Activated naive CD8-positive, alpha-beta T cell treated with anti-CD3 and anti-CD28 coated beads, Interleukin-2, amount 10 ng/mL, durations not matched to agents 7 days and 5 days (primary cell): ENCODE data around the gene LCMT2. TPM values are rescaled to one million over a fixed set of nuclear protein-coding genes. Genes with fewer than 3 reads are reported as not detected.

Experiments used
- ATAC-seq: fragments of 150-1000 bp; cut with Tn5 transposase; one replicate; pipeline ENCODE4 v1.10.0; 2021; ENCODE audit warnings: low read depth, moderate library complexity
- POLR2A ChIA-PET: fragments of 350-600 bp; sonication (Branson Sonifier 250); formaldehyde crosslinking; loops from one replicate; lab custom pipeline; 2021; ENCODE audit warnings: antibody characterized with exemption; lab: Charles Lee
- DNase-seq: peaks from one replicate; pipeline ENCODE4 v3.0.0; 2021
- H3K27ac Mint-ChIP-seq: one replicate; pipeline ENCODE4 v1.8.0; 2022; ENCODE audit warnings: mild to moderate bottlenecking, mixed read lengths
- H3K27me3 Mint-ChIP-seq: one replicate; pipeline ENCODE4 v1.8.0; 2022; ENCODE audit warnings: mild to moderate bottlenecking, moderate library complexity, mixed read lengths
- H3K36me3 Mint-ChIP-seq: one replicate; pipeline ENCODE4 v1.8.0; 2021; ENCODE audit warnings: mild to moderate bottlenecking, mixed read lengths
- H3K4me1 Mint-ChIP-seq: one replicate; pipeline ENCODE4 v1.8.0; 2021; ENCODE audit warnings: mixed read lengths
- H3K4me3 Mint-ChIP-seq: one replicate; pipeline ENCODE4 v1.8.0; 2022; ENCODE audit warnings: mild to moderate bottlenecking, moderate library complexity, mixed read lengths
- H3K9me3 Mint-ChIP-seq: one replicate; pipeline ENCODE4 v1.8.0; 2021; ENCODE audit warnings: mixed read lengths
- total RNA-seq, 2 experiments: library from RNA; stranded (reverse); gene quantifications; one replicate each; pipeline ENCODE4 v1.2.3, GENCODE V29; 2021

The LCMT2 gene
- total RNA-seq, 2 experiments from 2014 or later, result 11.9 to 13.0 TPM

DNA sequence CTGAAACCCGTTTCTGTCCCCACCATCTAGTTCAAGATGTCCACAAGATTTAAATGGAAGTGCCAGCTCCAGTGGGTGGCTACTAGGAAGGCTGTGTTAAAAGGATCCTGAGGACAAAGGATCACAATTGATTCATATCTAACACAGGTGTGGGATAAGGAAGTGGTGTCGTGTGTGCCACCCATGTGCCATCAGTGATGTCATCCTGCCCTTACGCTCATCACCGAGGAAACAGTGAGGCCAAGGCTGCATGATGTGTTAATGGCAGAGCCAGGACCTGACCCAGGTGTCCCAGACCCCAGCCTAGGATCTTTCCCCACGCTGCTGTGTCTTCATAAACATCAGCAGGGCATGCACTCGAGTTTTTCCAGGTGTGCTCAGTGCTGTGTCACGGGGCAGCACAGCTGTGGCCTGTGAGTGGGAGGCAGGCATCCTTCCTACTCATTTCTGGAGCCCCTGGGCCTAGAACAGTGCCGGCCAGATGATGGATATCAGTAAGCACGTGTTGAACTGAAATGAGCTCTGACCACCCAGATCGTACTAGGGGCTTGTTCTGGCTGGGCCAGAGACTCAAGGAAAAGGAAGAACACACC, 53.0 kb downstream of the LCMT2 start:
- POLR2A ChIA-PET, result no interaction called here
- Mint-ChIP-seq H3K36me3 (no peaks in the 10 kb centered on the region), H3K4me1 (no peaks in the 10 kb centered on the region), H3K27me3 (peaks cover 6% of the 10 kb centered on the region), H3K4me3 (no peak overlapping the region), H3K9me3 (no peaks in the 10 kb centered on the region), H3K27ac (no peak overlapping the region)
- ATAC-seq (no peak), DNase-seq (no peak)

DNA sequence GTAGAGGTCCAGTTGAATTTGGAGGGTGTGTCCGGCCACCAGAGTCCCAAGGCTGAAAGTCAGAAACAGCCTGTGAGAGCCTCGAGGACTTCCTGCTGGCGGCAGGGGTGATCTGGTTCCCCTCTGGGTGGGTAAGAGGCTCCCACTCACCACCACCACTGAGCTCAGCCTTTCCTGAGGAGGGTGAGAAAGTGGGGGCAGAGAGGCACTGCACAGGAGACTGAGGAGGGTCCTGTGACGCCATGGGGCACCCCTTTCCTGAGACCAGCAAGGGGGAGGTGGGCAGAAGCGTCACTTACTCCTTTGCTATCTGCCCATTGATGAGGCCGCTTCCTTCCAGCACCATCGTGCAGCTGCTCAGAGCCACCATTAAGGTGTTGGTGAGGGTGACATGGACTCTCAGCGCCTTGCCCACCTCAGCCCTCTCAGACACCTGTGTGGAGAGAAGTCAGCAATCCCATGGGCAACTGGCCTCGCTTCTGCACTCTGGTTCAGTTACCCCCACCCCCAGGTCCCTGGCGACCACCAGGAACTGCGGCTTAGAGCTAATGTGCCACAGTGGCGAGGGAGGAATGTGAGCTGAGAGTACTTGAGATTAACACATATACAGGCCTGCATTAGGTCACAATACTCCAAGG, 53.7 kb downstream of the LCMT2 start:
- H3K36me3 Mint-ChIP-seq, result peaks cover 3% of the 10 kb centered on the region
- H3K9me3 Mint-ChIP-seq, result peaks cover 3% of the 10 kb centered on the region
- ATAC-seq (no peak), DNase-seq (no peak)
- POLR2A ChIA-PET, result no interaction called here
- peaks cover 7% of the 10 kb centered on the region for H3K27me3 Mint-ChIP-seq
- H3K4me1 Mint-ChIP-seq, result no peaks in the 10 kb centered on the region
- H3K27ac Mint-ChIP-seq, result no peak overlapping the region
- H3K4me3 Mint-ChIP-seq, result no peak overlapping the region

DNA sequence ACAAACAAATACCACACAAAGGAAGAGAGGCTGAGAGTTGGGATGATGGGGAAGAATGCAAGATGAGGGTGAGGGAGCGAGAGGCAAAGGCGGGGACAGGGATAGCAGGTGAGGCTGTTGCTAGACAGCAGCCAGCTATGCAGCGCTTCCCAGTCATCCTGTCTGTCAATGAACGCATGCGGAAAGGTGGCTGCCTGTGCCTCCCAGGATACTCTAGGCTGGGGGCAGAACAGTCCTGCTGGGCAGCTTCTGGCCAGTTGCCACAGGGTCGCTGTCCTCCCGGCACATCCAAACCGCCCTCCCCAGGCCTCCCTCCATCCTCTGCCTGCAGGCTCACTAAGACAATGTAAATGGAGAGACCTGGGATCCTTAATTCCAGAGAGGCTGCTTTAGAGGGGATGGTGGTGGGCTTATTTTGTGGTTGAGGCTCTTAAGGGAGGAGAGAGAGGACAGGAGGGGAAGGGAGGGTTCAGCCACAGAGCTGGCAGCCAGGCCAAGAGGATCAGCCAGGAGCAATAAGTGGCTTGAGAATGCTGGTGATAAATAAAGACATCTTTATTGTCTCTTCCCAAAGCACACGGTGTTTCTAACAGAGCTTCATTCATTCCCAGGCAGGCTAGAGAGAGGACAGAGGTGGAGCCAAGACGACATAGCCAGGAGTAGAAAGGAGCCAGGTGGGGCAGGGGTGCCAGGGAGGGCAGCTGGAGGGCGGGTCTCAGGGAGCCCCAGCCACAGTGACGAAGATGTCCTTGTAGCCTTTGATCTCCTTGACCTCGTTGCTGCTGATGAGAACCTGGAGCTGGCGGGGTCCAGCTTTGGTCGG, 54.4 kb downstream of the LCMT2 start:
- Mint-ChIP-seq H3K4me3 (no peak overlapping the region), H3K4me1 (no peaks in the 10 kb centered on the region), H3K27me3 (peaks cover 7% of the 10 kb centered on the region), H3K36me3 (peaks cover 3% of the 10 kb centered on the region), H3K9me3 (peaks cover 3% of the 10 kb centered on the region), H3K27ac (no peak overlapping the region)
- DNase-seq, result no peak
- no peak for ATAC-seq
- POLR2A ChIA-PET, result no interaction called here

DNA sequence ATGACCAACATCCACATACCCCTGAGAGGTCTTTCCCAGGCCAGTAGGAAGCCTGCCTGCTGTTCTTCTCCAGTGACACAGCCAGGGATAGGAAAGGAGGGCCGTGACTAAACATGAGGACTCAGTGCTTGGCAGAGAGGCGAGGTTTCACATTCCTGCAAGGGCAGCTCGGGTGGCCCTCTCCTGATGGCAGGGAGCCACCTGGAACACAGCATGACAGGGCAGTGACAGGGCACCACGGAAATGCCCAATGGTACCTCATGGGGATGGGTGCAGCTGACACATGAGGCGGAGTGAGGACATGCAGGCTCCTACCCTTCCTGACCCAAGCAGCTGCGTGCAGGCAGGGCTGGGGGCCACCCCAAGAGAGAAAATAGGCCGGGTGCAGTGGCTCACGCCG, 56.2 kb downstream of the LCMT2 start:
- Mint-ChIP-seq H3K27me3 (peaks cover 9% of the 10 kb centered on the region), H3K4me1 (peaks cover 9% of the 10 kb centered on the region), H3K36me3 (peaks cover 3% of the 10 kb centered on the region), H3K9me3 (peaks cover 3% of the 10 kb centered on the region), H3K27ac (no peak overlapping the region), H3K4me3 (no peak overlapping the region)
- DNase-seq (no peak), ATAC-seq (no peak)
- POLR2A ChIA-PET, result no interaction called here

Other genes starting within 250 kb of the LCMT2 start
- gene UBR1, start 224.5 kb downstream of the LCMT2 start, total RNA-seq, result 10 to 100 TPM; 39.4 to 43.1 TPM
- gene TMEM62, start 197.0 kb downstream of the LCMT2 start, total RNA-seq, result 10 to 100 TPM; 23.3 to 28.1 TPM
- 10 to 100 TPM; 80.4 to 86.5 TPM for gene CCNDBP1, start 145.2 kb downstream of the LCMT2 start, total RNA-seq
- gene EPB42, start 109.6 kb downstream of the LCMT2 start, total RNA-seq, result not detected
- under 1 TPM in 1 of 2 experiments, not detected in 1; 0.11 TPM for gene TGM5, start 63.6 kb downstream of the LCMT2 start, total RNA-seq
- gene TGM7, start 28.3 kb downstream of the LCMT2 start, total RNA-seq, result not detected
- gene ZSCAN29, start 40.5 kb upstream of the LCMT2 start, total RNA-seq, result 10 to 100 TPM; 34.0 to 36.1 TPM
- gene TUBGCP4, start 40.5 kb upstream of the LCMT2 start, total RNA-seq, result 10 to 100 TPM; 33.4 to 34.5 TPM
- 10 to 100 TPM; 27.1 to 27.5 TPM for gene TP53BP1, start 162.6 kb upstream of the LCMT2 start, total RNA-seq
- gene MAP1A, start 187.0 kb upstream of the LCMT2 start, total RNA-seq, result 1 to 10 TPM; 3.4 to 3.5 TPM